Colonic mucosa (tissue), 4 donors: ENCODE measurements around the gene MUC5AC. TPM values are rescaled to one million over a fixed set of nuclear protein-coding genes. Genes with fewer than 3 reads are reported as not detected.

Experiments used
- DNase-seq: peaks from one replicate; pipeline ENCODE4 v3.0.0-alpha.2; 2020
- H3K27ac ChIP-seq: fragments of 200-600 bp; one replicate; pipeline ENCODE4 v1.8.0; 2021
- H3K27me3 ChIP-seq: fragments of 200-600 bp; one replicate; pipeline ENCODE4 v1.8.0; 2021
- H3K36me3 ChIP-seq: fragments of 200-600 bp; one replicate; pipeline ENCODE4 v1.8.0; 2021
- H3K4me1 ChIP-seq: fragments of 200-600 bp; one replicate; pipeline ENCODE4 v1.8.0; 2021; ENCODE audit warnings: mild to moderate bottlenecking
- H3K4me3 ChIP-seq: fragments of 200-600 bp; one replicate; pipeline ENCODE4 v1.8.0; 2021
- H3K9ac ChIP-seq, 2 donors: one replicate each; pipeline ENCODE4 v1.7.0; 2013; ENCODE audit warnings: control low read depth in 2 of 2, low read depth in 2 of 2, low read length in 2 of 2
- H3K9me3 ChIP-seq: fragments of 200-600 bp; one replicate; pipeline ENCODE4 v1.8.0; 2021
- intact Hi-C: fragments of 100-400 bp; cut with DNase I; formaldehyde crosslinking; loops from one replicate; pipeline ENCODE4 v1.14.1; 2022
- total RNA-seq, 2 donors: library from RNA; stranded (reverse); fragmentation: NEBNext Ultra II Directional in 1 of 2; extraction: Animal tissue kit (Norgen Biotek cat#: 25700) in 1 of 2; gene quantifications; one replicate each; pipeline ENCODE4 v1.2.1, GENCODE V29; 2021
- TF ChIP-seq, protein P1 (sequence below): fragments of 200-600 bp; IDR thresholded peaks from one replicate; pipeline ENCODE4 v1.8.0; 2022; ENCODE audit warnings: antibody characterized with exemption, mild to moderate bottlenecking
- donor health status: healthy.
- donor health status: DM: no; HTN: no; CAD: no.
- donor health status: DM: no; HTN: no; CAD: no.

Gene MUC5AC
- total RNA-seq, 2 donors from 2014 or later, result 0.03 to 0.20 TPM

DNA sequence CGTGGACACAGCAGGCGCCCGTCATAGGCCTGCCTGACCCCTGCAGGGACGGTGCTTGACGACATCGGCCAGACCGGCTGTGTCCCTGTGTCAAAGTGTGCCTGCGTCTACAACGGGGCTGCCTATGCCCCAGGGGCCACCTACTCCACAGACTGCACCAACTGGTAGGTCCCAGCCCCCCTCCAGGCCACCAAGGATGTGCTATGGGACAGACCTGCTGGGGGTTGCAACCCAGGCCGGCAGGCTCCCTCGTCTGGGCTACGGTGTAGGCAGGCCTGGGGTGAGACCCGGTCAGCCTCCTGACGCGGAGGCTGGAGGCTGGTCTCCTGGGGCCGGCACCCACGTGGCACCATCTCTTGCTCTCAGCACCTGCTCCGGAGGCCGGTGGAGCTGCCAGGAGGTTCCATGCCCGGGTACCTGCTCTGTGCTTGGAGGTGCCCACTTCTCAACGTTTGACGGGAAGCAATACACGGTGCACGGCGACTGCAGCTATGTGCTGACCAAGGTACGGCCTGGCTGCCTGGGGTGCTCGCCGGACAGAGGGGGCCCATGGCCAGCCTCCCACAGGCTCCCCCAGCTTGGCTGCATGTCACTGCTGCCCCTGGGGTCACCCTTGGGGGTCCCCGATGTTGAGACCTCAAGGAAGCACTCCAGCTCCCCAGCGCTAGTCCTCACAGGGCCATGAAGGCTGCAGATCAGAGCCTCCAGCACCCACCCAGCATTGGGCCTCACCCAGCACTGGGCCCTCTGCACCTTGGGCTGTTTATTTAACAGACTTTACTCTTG, 7.7 kb downstream of the MUC5AC start:
- H3K36me3 ChIP-seq, result no peaks in the 10 kb centered on the region
- H3K27me3 ChIP-seq, result no peaks in the 10 kb centered on the region
- TF ChIP-seq, protein P1, sequence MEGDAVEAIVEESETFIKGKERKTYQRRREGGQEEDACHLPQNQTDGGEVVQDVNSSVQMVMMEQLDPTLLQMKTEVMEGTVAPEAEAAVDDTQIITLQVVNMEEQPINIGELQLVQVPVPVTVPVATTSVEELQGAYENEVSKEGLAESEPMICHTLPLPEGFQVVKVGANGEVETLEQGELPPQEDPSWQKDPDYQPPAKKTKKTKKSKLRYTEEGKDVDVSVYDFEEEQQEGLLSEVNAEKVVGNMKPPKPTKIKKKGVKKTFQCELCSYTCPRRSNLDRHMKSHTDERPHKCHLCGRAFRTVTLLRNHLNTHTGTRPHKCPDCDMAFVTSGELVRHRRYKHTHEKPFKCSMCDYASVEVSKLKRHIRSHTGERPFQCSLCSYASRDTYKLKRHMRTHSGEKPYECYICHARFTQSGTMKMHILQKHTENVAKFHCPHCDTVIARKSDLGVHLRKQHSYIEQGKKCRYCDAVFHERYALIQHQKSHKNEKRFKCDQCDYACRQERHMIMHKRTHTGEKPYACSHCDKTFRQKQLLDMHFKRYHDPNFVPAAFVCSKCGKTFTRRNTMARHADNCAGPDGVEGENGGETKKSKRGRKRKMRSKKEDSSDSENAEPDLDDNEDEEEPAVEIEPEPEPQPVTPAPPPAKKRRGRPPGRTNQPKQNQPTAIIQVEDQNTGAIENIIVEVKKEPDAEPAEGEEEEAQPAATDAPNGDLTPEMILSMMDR, result no peak
- no peaks in the 10 kb centered on the region for H3K9me3 ChIP-seq
- intact Hi-C loops, result no loop called here
- H3K9ac ChIP-seq, result no peak overlapping the region
- H3K27ac ChIP-seq, result no peak overlapping the region
- no peaks in the 10 kb centered on the region for H3K4me1 ChIP-seq
- no peak for DNase-seq
- H3K4me3 ChIP-seq, result no peak overlapping the region

DNA sequence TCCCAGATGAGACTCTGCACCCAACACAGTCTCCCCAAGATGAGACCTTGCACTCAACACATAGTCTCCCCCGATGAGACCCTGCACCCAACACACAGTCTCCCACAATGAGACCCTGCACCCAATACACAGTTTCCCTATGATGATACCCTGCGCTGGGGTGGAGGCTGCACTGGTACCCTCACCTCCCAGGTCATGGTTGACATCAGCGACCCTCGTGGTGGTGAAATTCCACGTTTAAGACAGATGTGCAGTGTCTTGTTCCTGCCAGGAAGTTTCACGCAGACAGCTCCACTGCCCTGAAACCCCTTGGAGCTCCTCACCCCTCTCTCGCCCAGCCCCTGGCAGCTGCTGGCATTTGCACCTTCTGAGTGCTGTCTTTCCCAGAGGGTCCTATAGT, 9.5 kb downstream of the MUC5AC start:
- Histone ChIP-seq H3K4me1 (no peaks in the 10 kb centered on the region), H3K27me3 (no peaks in the 10 kb centered on the region), H3K9ac (no peak overlapping the region), H3K27ac (no peak overlapping the region), H3K36me3 (no peaks in the 10 kb centered on the region), H3K9me3 (no peaks in the 10 kb centered on the region), H3K4me3 (no peak overlapping the region)
- DNase-seq, result no peak
- TF ChIP-seq, protein P1, result no peak
- intact Hi-C loops, result no loop called here

DNA sequence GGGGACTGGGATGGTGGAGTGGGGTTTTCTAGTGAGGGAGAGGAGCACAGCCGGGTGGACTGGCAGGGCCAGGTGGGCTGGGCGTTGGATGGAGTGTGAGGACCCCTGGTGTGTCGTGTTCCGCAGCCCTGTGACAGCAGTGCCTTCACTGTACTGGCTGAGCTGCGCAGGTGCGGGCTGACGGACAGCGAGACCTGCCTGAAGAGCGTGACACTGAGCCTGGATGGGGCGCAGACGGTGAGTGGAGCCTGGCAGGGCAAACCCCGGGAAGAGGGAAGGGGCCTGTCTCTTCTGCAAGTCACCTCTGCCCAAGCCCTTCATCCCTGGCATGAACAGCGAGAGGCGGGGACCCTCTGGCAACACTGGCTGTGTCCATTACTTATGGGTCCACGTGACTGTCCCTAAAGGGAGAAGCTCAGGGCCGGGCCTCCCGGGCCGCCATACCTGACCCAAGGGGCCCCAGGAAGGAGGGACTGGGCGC, 10.0 kb downstream of the MUC5AC start:
- Histone ChIP-seq H3K27me3 (no peaks in the 10 kb centered on the region), H3K36me3 (no peaks in the 10 kb centered on the region), H3K27ac (no peak overlapping the region), H3K9ac (no peak overlapping the region), H3K4me1 (no peaks in the 10 kb centered on the region), H3K9me3 (no peaks in the 10 kb centered on the region), H3K4me3 (no peak overlapping the region)
- TF ChIP-seq, protein P1, result no peak
- DNase-seq, result no peak
- intact Hi-C loops, result no loop called here

DNA sequence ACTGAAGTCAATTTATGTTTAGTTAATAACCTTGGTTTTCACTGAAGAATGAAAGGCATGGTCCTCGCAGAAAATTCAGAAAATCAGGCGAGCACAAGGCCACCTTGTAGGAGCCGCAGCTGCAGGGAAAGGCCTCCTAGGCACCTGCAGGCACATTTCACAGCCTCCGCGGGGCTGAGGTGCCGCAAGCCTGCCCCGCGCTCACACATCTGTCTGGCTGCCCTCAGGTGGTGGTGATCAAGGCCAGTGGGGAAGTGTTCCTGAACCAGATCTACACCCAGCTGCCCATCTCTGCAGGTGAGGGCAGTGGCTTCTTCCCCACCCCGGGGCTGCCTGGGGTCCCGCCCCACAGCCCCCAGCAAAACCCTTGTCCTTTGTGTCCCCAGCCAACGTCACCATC, 10.5 kb downstream of the MUC5AC start:
- intact Hi-C loops, result no loop called here

DNA sequence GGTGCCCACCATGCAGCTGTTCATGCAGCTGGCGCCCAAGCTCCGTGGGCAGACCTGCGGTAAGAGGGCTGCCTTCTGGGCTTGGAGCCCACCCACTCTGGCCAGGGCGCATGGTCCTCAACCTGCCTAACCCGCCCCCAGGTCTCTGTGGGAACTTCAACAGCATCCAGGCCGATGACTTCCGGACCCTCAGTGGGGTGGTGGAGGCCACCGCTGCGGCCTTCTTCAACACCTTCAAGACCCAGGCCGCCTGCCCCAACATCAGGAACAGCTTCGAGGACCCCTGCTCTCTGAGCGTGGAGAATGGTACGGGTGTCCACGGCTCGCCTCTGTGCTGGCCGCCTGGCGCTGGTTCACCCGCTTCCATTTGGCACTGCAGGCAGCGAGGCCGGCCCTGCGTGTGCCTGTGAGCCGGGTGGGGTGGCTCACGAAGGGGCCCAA, 11.0 kb downstream of the MUC5AC start:
- TF ChIP-seq, protein P1, result no peak
- intact Hi-C loops, result no loop called here
- DNase-seq, result no peak
- Histone ChIP-seq H3K27me3 (no peaks in the 10 kb centered on the region), H3K9me3 (no peaks in the 10 kb centered on the region), H3K9ac (no peak overlapping the region), H3K4me1 (no peaks in the 10 kb centered on the region), H3K4me3 (no peak overlapping the region), H3K36me3 (no peaks in the 10 kb centered on the region), H3K27ac (no peak overlapping the region)

More for the DNA sequence above, 10.5 kb downstream of the MUC5AC start:
- TF ChIP-seq, protein P1, result no peak
- Histone ChIP-seq H3K27me3 (no peaks in the 10 kb centered on the region), H3K4me3 (no peak overlapping the region), H3K27ac (no peak overlapping the region), H3K36me3 (no peaks in the 10 kb centered on the region), H3K4me1 (no peaks in the 10 kb centered on the region), H3K9ac (no peak overlapping the region), H3K9me3 (no peaks in the 10 kb centered on the region)
- DNase-seq, result no peak
